ENCODE measurements around the gene IDH3A. TPM values are rescaled to one million over a fixed set of nuclear protein-coding genes. Genes with fewer than 3 reads are reported as not detected.

IDH3A gene
- polyA plus RNA-seq, 3 donors: 54.6 to 59.6 (median 55.3) TPM

GRCh38 chr15:78162038-78162437, 12.9 kb downstream of the IDH3A start:
- no peak for DNase-seq (ENCODE audit: low read depth in 3 of 3, low spot score in 2 of 3)

- no peak for DNase-seq (ENCODE audit: low read depth in 3 of 3, low spot score in 2 of 3)
Measured at GRCh38 chr15:78164010-78164409, 14.8 kb downstream of the IDH3A start.

- DNase-seq (ENCODE audit: low read depth in 3 of 3, low spot score in 2 of 3): no peak
Measured at GRCh38 chr15:78167227-78167888, 18.2 kb downstream of the IDH3A start.

- no peak for DNase-seq (ENCODE audit: low read depth in 3 of 3, low spot score in 2 of 3)
Measured at GRCh38 chr15:78168608-78169007, 19.4 kb downstream of the IDH3A start.

- DNase-seq (ENCODE audit: low read depth in 3 of 3, low spot score in 2 of 3): no peak
Measured at GRCh38 chr15:78170848-78171773, 21.9 kb downstream of the IDH3A start.

- no peak for DNase-seq (ENCODE audit: low read depth in 3 of 3, low spot score in 2 of 3)
Measured at GRCh38 chr15:78171864-78172472, 22.8 kb downstream of the IDH3A start.

GRCh38 chr15:78174401-78174800, 25.2 kb downstream of the IDH3A start:
- no peak for DNase-seq (ENCODE audit: low read depth in 3 of 3, low spot score in 2 of 3)

- no peak for DNase-seq (ENCODE audit: low read depth in 3 of 3, low spot score in 2 of 3)
Measured at GRCh38 chr15:78175330-78175729, 26.2 kb downstream of the IDH3A start.

GRCh38 chr15:78177447-78177873, 28.3 kb downstream of the IDH3A start:
- DNase-seq (ENCODE audit: low read depth in 3 of 3, low spot score in 2 of 3): peak in 1 of 3 donors; percentile 10

- no peak for DNase-seq (ENCODE audit: low read depth in 3 of 3, low spot score in 2 of 3)
Measured at GRCh38 chr15:78178064-78178463, 28.9 kb downstream of the IDH3A start.

- DNase-seq (ENCODE audit: low read depth in 3 of 3, low spot score in 2 of 3): no peak
Measured at GRCh38 chr15:78179286-78179840, 30.2 kb downstream of the IDH3A start.

- no peak for DNase-seq (ENCODE audit: low read depth in 3 of 3, low spot score in 2 of 3)
Measured at GRCh38 chr15:78179906-78180305, 30.7 kb downstream of the IDH3A start.

- no peak for DNase-seq (ENCODE audit: low read depth in 3 of 3, low spot score in 2 of 3)
Measured at GRCh38 chr15:78182336-78182700, 33.2 kb downstream of the IDH3A start.

GRCh38 chr15:78182821-78183220, 33.7 kb downstream of the IDH3A start:
- DNase-seq (ENCODE audit: low read depth in 3 of 3, low spot score in 2 of 3): no peak

GRCh38 chr15:78192826-78193594, 43.8 kb downstream of the IDH3A start:
- no peak for DNase-seq (ENCODE audit: low read depth in 3 of 3, low spot score in 2 of 3)

- no peak for DNase-seq (ENCODE audit: low read depth in 3 of 3, low spot score in 2 of 3)
Measured at GRCh38 chr15:78193731-78194567, 44.8 kb downstream of the IDH3A start.

GRCh38 chr15:78194568-78194925, 45.4 kb downstream of the IDH3A start:
- DNase-seq (ENCODE audit: low read depth in 3 of 3, low spot score in 2 of 3): no peak

GRCh38 chr15:78195735-78196201, 46.6 kb downstream of the IDH3A start:
- no peak for DNase-seq (ENCODE audit: low read depth in 3 of 3, low spot score in 2 of 3)

- no peak for DNase-seq (ENCODE audit: low read depth in 3 of 3, low spot score in 2 of 3)
Measured at GRCh38 chr15:78197632-78198031, 48.5 kb downstream of the IDH3A start.
